GM19023 (cell line): ENCODE results near the gene KCNQ1.

ENCODE experiments used
- ATAC-seq: cut with Tn5 transposase; IDR thresholded peaks from one replicate; pipeline ENCODE4 v1.9.1; 2021; ENCODE audit warnings: mild to moderate bottlenecking, moderate library complexity; ENCODE audit not compliant: unreplicated experiment

Gene KCNQ1, protein sequence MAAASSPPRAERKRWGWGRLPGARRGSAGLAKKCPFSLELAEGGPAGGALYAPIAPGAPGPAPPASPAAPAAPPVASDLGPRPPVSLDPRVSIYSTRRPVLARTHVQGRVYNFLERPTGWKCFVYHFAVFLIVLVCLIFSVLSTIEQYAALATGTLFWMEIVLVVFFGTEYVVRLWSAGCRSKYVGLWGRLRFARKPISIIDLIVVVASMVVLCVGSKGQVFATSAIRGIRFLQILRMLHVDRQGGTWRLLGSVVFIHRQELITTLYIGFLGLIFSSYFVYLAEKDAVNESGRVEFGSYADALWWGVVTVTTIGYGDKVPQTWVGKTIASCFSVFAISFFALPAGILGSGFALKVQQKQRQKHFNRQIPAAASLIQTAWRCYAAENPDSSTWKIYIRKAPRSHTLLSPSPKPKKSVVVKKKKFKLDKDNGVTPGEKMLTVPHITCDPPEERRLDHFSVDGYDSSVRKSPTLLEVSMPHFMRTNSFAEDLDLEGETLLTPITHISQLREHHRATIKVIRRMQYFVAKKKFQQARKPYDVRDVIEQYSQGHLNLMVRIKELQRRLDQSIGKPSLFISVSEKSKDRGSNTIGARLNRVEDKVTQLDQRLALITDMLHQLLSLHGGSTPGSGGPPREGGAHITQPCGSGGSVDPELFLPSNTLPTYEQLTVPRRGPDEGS

DNA sequence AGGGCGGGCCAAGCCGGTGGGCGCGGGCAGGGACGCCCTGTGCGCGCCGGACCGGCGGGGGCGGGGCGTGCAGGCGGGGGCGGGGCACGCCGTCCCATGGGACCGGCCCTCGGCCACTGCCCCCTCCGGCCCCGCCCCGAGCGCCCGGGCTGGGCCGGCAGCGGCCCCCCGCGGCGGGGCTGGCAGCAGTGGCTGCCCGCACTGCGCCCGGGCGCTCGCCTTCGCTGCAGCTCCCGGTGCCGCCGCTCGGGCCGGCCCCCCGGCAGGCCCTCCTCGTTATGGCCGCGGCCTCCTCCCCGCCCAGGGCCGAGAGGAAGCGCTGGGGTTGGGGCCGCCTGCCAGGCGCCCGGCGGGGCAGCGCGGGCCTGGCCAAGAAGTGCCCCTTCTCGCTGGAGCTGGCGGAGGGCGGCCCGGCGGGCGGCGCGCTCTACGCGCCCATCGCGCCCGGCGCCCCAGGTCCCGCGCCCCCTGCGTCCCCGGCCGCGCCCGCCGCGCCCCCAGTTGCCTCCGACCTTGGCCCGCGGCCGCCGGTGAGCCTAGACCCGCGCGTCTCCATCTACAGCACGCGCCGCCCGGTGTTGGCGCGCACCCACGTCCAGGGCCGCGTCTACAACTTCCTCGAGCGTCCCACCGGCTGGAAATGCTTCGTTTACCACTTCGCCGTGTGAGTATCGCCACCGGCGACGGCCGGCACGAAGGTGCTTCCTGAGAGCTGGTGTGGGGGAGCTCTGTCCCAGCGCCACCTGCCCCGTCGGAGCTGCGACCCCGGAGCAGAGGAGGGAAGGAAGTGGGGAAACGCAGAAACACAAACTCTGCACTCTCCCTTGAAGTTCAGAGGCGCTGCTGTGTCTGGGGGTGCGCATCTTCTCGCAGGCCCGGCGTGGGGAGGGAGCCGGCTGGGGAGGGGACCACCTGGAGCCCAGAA is at the start of gene KCNQ1:
KCNQ1 (plus strand) TSS at position 188 of the 925 bp plus-strand sequence; CDS start at position 279, 91 bp downstream.
- ATAC-seq, result no peak

DNA sequence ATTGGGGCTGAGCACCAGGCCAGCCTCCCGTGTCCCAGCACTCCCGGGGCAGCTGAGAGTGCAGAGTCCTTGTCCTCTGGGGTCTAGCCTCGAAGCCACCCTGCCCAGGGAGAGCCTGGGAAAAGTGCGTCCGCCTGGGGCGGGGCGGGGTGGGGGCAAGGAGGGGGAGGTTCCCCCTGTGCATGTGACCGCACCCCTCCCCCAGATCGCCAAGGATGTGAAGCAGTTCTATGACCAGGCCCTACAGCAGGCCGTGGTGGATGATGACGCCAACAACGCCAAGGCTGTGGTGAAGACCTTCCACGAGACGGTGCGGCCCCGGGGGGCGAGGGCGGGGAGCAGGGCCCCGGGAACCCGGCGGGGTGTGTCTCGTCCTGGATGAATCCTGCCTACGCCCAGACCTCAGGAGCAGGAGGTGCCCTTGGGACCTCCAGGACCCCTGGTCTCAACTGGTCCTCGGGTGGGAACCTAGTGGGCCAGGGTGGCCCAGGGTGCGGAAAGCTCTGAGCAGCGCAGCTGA is 49.5 kb upstream of the KCNQ1 start:
- no peak for ATAC-seq

DNA sequence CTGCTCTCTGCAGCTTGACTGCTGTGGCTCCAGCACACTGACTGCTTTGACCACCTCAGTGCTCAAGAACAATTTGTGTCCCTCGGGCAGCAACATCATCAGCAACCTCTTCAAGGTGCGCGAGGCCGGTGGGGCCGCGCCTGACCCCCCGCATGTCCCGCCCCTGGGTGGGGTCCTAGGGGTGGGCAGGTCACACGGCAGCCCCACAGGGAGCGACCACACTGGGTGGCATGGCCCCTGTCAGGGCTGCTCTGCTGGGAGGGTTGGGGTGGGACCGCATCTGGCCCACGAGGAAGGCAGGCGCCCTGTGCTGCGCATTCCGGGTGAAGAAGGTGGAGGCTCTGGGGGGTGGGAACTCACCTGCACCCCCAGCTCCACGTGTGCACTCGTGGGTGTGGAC is 49.0 kb upstream of the KCNQ1 start:
- no peak for ATAC-seq

DNA sequence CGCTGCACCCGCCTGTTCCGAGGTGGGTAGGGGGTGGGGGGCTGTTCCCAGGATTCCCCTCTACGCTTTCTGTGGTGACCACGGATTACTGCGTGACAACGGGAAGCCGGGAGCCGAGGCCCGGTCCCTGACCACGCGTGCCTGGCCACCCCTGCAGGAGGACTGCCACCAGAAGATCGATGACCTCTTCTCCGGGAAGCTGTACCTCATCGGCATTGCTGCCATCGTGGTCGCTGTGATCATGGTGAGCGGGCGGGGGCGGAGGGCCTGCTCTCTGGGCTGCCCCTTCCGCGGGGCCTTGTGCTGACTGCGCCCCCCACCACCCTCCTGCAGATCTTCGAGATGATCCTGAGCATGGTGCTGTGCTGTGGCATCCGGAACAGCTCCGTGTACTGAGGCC is 48.3 kb upstream of the KCNQ1 start:
- ATAC-seq, result no peak

DNA sequence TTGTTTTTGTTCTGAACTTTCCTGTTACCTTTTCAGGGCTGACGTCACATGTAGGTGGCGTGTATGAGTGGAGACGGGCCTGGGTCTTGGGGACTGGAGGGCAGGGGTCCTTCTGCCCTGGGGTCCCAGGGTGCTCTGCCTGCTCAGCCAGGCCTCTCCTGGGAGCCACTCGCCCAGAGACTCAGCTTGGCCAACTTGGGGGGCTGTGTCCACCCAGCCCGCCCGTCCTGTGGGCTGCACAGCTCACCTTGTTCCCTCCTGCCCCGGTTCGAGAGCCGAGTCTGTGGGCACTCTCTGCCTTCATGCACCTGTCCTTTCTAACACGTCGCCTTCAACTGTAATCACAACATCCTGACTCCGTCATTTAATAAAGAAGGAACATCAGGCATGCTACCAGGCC is 47.8 kb upstream of the KCNQ1 start:
- no peak for ATAC-seq

DNA sequence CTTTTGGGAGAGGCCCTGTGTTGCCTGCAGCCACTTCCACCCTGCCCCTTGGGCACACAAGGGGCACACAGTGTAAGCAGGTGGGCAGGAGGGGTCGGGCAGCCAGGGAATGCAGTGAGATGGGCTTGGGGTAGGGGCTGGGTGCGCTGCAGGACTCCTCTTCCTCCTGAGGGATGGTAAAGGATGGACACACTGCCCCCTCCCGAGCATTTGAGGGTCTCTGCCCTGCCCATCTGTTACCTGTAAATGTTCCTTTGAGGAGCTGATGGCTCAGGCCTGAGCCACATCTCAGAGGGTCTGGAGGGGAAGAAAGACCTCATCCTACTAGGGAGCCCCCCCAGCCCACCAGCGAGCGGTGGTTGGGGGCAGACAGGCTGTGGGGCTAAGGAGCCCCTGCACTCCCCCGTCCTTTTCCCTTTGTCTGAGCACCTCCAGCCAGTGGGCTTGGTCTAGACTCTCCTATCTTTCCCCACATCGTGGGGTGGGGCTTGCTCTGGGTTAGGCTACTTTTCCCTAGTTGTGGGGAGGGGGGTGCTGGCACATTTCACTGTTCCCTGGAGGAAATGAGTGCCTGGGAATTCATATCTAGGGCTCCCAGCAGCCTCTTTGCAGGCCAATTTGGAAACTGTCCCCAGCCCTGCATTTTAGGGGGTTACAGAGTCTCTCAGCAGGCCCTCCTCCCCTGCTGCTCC is 46.0 kb upstream of the KCNQ1 start:
- ATAC-seq, result no peak

DNA sequence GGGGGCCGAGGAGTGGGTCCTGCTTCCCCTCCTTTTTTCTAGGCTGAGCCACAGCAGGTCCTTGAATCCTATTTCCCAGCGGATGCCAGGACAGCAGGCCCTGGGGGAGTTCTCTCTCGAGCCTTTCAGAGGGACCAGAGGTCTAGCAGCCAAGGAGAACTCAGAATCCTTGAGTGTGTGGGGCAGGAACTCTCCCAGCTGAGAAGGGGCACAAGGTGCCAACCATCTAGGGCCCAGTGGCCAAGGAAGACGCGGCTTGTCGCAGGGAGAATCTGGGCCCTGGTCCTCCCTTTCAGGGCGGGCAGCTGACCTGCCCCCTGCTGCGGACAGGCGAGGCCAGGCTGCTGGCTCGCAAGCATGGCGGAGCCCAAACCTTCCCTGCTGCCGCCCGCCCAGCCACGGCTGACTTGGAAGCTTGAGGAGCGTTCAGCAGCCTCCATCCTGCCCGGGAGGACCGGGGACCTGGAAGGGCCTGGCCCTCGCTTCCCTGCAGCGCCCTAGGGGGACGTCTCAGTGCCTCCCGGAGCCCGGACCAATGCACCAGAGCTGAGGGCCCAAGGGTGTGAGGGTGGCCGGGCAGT is 45.2 kb upstream of the KCNQ1 start:
- peak; percentile 5 for ATAC-seq

DNA sequence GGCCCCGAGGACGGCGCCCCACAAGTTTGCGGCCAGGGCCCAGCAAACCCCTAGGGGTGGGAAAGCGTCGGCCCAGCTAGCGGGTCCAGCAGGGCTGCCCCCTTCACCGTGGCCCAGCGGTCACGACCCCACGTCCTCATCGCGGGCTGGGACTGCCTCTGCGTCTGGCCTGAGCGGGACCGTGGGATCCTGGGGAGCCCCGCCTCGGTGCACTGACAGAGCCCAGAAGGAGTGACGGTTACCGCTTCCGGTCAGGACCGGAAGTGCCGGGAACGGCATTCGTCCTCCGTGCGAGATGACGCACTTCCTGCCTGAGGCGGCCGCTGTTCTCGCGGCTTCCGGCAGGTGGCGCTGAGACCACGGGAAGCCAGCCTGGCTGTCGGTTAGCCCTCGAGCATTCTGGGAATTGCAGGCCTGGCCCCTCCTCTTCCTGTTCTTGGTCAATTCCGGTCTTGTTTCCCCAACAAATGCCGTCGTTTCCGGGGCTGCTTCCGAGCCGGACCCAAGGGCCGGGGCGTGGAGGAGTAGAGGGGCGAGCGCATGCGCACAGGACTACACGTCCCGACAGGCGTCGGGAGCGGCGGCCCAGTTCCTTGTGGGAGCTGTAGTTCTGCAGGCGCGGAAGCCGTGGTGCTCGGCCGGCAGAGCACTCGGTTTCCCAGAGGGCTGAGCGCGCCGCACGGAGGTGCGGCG is 44.6 kb upstream of the KCNQ1 start, which contains the start of gene TSSC4:
TSSC4 (plus strand) TSS at position 682 of the 693 bp plus-strand sequence. CDS start 1,884 bp downstream, outside the sequence.
- peak; percentile 82 for ATAC-seq

DNA sequence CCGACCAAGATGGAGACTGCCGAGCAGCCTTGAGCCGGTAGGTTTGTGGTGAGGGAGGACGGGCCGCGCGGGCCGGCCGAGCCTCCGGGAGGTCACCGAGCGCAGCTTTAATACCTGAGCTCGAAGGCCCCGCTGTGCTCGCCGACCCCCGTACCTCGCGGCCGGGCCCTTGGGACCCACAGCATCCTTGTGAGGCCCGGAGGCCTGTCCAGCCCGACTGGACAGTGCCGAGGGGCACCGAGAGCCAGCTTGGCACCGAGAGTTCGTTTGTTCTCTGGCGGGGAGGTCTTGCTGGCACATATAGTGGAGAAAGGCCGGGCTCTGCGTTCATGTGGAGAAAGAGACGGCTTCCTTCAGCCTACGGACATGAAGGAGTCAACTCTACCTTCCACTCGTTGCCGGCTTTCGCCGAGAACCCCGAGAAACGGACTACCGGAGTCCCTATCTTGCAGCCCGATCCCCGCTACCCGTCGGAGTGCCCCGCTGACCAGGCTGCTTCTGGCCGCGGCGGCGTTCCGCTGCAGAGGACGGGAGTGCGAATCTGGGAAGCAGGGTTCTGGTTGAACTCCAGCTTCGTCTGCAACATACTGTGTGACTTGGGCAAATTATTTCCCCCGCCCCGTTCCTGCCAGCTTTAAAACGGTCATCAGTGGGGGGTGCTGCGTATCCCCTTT is 43.9 kb upstream of the KCNQ1 start:
- ATAC-seq, result no peak

DNA sequence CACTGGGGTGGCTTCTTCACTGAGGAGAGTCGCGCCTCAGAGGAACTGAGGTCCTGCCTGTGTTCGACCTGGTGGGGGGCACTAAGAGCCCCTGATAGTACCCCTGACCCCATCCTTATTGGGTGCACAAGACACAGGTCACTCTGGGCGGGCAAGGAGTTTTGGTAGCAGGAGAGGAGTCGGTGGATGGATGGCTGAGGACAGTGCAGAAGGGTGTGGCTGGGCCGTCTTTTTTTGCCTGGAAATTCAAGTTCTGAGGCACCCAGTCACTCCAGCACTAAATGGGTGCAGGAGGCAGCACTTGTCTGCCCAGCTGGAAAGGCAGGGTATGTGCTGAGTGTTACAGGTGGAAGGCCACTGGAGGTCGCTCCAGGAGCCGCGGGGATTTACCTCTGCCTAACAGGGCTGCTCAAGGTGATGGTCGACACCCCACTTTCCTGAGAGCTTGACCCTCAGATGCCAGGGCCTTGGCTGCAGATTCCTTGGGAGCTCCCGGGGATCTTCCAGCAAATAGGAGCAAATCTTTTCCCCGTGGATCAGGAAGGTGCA is 43.3 kb upstream of the KCNQ1 start:
- ATAC-seq, result no peak

DNA sequence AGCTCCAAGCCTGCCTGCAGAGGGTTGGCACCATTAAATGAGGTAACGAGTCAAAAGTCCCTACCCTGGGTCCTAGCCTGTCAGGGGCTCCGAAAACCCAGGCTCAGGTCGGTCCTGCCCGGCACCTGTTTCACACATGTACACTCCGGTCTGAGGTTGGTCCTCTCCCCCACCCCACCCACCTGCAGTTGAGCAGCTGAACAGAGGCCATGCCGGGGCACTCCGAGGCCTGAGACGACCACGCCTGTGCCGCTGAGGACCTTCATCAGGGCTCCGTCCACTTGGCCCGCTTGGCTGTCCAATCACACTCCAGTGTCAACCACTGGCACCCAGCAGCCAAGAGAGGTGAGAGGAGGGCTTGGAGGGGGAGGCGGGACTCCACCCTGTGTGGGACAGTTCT is 42.7 kb upstream of the KCNQ1 start:
- ATAC-seq, result no peak

DNA sequence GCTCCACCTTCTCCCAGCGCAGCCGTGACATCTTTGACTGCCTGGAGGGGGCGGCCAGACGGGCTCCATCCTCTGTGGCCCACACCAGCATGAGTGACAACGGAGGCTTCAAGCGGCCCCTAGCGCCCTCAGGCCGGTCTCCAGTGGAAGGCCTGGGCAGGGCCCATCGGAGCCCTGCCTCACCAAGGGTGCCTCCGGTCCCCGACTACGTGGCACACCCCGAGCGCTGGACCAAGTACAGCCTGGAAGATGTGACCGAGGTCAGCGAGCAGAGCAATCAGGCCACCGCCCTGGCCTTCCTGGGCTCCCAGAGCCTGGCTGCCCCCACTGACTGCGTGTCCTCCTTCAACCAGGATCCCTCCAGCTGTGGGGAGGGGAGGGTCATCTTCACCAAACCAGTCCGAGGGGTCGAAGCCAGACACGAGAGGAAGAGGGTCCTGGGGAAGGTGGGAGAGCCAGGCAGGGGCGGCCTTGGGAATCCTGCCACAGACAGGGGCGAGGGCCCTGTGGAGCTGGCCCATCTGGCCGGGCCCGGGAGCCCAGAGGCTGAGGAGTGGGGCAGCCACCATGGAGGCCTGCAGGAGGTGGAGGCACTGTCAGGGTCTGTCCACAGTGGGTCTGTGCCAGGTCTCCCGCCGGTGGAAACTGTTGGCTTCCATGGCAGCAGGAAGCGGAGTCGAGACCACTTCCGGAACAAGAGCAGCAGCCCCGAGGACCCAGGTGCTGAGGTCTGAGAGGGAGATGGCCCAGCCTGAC is 41.7 kb upstream of the KCNQ1 start:
- no peak for ATAC-seq

DNA sequence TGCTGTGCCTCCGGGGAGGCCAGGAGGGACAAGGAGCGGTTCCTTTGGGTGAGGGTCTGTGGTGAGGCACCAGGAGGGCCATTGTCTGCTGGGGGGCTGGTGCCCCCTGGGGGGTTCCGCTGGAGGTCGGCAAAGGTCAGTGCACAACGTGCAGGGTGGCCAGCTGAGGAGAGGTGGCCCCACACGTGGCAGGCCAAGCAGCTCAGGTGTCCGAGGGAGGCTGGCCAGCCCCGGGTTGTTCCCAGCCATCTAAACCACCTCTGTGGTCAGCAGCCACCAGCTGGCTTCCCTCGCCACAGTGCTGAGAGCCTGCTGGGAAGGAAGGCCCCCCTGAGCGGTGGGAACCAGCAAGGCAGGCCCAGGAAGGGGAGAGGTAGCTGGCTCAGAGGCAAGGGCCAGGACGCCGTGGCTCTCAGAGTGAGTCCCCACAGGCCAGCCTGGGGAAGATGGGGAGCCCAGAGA is 40.0 kb upstream of the KCNQ1 start:
- ATAC-seq, result no peak

DNA sequence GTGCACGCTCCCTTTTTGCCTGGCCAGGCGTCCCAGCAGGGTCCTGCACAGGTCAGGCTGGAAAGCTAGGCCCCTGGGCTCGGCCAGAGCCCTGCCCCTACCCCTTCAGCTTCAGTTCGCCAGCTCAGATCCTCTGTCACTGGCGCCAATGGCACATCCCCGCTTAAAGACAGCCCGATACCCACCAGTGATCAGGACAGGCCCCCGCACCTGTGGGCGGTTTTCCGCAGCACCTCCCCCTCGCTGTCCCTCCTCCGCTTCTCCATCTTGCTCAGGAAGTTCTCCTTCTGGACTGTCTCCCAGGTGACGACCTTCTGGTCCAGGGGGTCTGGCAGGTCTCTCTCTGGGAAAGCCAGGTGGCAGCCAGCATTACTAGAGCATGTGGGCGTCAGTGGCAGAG is 38.4 kb upstream of the KCNQ1 start:
- ATAC-seq, result no peak

DNA sequence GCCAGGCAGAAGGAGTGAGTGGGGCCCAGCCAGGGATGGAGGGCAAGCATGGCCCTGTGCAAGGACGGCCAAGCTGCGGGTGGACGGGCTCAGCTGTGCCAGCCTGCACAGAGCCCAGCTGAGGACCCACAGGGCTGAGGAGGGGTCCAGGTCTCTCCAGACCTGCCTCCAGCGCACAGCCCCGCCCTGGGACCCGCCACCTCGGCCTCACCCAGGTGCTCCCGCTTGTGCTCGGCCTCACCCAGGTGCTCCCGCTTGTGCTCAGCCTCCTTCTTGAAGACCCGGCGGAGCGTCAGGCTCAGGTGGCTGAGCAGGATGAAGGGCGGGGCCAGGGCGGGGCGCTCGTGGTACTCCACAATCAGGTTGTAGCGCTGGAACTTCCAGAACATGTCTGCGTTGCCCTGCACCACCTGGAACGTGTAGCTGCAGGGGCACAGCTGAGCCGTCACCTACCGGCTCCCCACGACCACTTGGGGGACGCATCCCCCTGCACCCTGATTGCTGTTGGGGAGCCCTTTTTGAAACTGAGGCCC is 37.9 kb upstream of the KCNQ1 start:
- ATAC-seq, result no peak

DNA sequence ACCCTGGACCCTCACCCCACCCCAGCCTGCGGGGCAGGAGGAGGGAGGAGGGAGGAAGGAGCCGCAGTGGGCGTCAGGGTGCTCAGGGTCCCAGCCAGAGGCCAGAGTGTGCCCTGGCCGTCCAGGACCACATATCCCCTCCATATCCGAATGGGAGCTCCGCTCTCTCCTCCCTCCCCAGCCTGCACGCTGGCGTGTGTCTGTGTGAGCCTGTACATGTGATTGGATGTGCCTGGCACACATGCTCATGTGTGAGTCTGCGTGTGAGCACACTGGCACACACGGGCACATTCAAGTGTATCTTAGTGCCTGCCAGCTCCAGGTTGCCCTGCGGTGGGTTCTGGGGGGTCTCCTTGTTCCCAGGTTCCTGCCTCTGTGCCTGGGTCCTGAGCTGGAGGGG is 36.1 kb upstream of the KCNQ1 start:
- ATAC-seq, result no peak

DNA sequence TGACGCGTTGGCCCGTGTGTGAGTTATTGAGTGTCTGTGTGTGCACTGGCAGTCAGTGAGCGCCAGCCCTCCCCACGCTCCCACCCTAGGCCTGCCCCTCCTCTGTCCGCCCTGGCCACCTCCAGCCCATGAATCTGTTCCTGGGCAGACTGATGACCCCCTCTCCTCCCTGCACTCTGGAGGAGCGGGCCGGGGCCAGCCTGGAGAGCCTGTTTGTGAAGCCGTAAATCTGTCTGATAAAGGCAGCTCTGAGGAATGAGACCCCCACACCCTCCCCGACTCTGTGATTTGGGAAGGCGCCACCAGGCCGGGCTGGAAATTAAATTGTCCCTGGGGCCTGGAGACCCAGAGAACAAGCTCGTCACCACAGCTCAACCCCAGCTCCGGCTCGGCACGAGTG is 35.7 kb upstream of the KCNQ1 start:
- ATAC-seq, result no peak
